Stimulated activated CD4-positive, alpha-beta T cell treated with anti-CD3 and anti-CD28 coated beads, TNF-alpha, amount 100 ng/mL, for 4 hours (primary cell): ENCODE data around the gene PCNX2.
"Not testable (repeated sequence)": the region's sequence is repeated elsewhere in the genome, so short reads cannot be mapped to it uniquely, and the experiment has no call there.

Experiments used
- DNase-seq, 3 experiments: peaks; one replicate each; pipeline ENCODE4 v3.0.0-alpha.2; 2020; ENCODE audit warnings: low read depth in 3 of 3

Gene PCNX2

DNA sequence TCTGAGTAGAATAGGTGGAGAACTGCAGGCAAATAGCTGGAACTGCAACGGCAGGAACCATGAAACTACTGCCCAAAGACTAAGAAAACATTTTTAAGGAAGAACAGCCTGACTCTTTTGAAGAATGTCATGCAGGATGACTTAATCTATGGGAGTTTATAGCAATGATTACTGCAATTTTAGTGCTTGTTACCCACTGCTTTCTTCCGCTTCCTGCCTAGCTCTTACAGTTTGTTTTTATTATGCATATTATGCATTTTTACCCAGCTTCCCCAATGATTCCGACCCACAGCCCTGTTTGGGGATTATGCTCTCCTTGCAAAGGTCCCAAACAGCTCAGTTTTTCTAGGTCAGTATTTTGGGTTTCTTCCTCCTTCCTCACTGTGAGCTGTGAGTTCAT is 71.2 kb downstream of the PCNX2 start:
- DNase-seq, result no peak

GRCh38 chr1:233217832-233218231 is 77.7 kb downstream of the PCNX2 start:
- DNase-seq, result no peak

- DNase-seq, result no peak
These were observed 79.5 kb downstream of the PCNX2 start for GRCh38 chr1:233216009-233216408.

GRCh38 chr1:233215135-233215760 is 80.3 kb downstream of the PCNX2 start:
- no peak for DNase-seq

DNA sequence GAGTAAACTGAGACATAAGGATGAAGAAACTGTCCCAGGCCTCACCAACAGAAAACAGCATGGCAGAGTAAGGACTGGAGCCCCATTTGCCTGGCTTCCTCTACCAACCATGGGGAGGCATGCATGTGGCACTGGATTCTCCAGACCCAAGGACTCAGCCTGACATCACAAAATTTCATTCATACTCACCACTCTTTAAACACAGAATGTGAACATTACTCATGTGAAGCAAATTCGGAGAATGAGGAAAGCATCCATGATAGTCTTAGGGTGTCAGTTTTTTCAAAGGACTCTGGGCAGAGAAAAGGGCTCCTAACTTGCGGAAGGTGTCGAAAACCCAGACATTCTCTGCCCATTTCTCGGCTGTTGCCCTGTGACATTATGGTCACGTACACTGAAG is 83.9 kb downstream of the PCNX2 start:
- no peak for DNase-seq

- no peak for DNase-seq
These were observed 84.4 kb downstream of the PCNX2 start for GRCh38 chr1:233211106-233211505.

GRCh38 chr1:233209481-233209880 is 86.0 kb downstream of the PCNX2 start:
- DNase-seq, result no peak

DNA sequence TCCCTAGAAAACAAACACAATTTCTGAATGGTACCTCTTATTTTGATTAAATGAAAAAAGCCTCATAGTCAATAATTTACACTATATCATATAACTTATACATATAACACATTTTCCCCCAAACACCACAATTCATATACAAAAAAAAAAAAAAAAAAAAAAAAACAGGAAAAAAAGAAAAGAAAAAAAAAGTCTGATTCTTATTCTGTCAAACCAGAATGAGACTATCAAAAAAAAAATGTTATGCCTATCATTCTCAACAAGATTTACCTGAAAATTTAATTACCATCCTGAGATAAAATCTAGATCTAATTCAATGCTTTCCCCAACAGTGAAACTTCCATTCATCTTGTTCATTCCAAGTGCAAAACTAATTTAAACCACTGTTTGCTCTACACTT is 86.8 kb downstream of the PCNX2 start:
- DNase-seq, result no peak

GRCh38 chr1:233197940-233198339 is 97.6 kb downstream of the PCNX2 start:
- no peak for DNase-seq

- DNase-seq, result no peak
These were observed 101.8 kb downstream of the PCNX2 start for GRCh38 chr1:233193741-233194140.

DNA sequence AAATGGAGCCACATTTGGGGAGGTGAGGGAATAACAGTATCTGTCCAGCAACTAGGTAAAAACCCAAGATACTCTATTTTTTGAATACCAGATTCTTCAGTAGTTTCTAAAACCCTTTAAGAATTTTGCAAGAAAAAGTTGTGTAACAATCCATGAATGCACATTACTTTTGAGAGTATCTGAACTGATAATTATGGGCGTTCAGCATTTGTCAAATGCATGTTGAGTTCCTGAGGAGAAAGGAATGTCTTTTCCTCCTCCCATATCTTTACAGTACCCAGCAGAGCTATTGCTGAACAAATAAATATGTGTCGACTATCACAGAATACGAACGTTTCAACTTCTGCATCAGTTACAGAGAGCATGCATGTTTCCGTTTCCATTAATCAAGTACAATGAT is 104.5 kb downstream of the PCNX2 start:
- DNase-seq, result no peak

- DNase-seq, result no peak
These were observed 106.0 kb downstream of the PCNX2 start for GRCh38 chr1:233189526-233189925.

- DNase-seq, result no peak
These were observed 107.5 kb downstream of the PCNX2 start for GRCh38 chr1:233188061-233188460.

DNA sequence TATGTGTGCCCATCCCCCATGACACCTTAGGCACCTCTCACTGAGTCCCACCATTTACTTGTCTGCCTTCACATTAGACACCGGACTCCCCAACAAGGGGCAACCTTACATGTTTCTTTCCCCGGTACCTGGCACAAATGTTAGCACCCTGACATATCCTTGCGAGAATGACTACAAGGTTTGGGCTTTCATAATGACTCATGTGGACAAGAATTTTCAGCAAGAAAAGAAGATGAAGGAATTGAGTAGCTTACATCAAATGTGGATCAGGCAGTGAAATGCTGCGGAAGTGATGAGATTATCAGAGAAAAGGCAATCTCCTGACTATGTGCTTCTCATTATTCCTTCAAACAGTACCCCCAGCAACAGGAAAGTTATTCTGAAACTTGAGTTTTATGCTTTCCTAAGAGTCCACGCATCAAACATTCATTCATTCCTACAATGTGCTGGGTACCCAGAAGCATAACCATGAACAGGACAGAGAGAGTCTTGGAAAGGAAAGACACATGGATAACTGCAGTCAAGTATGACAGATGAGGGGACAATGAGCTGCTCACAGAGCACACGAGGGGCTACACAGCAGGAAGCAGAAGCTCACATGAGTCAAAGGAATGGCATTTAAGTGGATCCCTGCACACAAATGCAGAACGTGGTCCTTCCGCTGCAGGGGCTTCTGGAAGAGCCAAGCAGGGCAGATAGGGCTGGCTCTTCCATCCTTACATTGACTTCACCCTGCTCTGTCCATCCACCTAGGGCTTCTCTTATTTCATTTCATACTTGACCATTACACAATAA is 112.1 kb downstream of the PCNX2 start:
- DNase-seq, result no peak

DNA sequence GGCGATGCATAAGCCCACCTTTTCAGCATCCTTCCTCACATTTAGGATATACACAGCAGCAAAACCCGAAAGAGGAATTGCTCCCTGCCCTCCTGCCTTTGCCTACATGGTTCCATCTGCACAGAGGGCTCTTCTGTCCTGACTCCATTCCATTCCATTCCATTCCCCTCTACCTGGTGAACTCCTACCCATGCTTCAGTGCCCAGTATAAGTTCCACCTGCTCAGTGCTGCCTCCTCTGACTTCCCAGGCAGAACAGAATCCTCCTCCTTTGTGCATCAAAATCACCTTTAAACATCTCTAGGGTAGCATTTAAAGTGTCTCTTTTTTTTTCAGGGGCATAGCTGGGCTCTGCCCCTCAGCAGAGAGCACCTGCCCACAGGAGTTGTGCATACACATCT is 112.9 kb downstream of the PCNX2 start:
- DNase-seq, result no peak

DNA sequence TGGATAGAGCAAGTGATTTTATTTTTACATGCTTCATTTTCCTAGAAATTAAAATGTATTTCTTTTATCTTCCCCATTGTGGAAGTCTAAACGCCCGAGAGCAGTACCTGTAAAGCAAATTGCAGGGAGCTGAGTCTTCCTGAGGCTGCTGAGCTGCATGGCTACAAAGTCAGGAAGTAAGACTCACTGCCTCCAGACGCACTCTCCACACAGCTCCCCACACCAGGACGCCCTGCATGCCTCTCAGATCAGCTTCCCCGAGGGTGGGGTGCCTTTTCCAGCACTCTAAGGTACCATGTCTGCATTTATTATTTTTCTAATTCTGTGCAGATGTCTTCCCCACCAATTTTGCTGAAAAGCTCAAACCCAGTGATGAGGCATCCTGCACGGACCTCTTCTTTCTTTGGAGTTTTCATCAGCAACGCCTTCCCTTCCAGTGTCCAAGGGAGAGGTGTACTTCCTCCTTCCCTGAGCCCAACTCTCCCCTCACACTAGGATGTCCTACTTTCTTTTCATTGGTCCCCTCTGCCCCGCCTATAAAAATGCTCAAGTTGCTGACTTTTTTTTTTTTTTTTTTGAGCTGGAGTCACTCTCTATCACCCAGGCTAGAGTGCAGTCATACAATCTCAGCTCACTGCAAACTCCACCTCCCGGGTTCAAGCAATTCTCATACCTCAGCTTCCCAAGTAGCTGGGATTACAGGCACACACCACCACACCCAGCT is 114.7 kb downstream of the PCNX2 start:
- no peak for DNase-seq

- not testable (repeated sequence) for DNase-seq
These were observed 115.9 kb downstream of the PCNX2 start for GRCh38 chr1:233179638-233180037.

- DNase-seq, result no peak
These were observed 123.3 kb downstream of the PCNX2 start for GRCh38 chr1:233172201-233172600.

GRCh38 chr1:233170741-233171140 is 124.8 kb downstream of the PCNX2 start:
- DNase-seq, result no peak

DNA sequence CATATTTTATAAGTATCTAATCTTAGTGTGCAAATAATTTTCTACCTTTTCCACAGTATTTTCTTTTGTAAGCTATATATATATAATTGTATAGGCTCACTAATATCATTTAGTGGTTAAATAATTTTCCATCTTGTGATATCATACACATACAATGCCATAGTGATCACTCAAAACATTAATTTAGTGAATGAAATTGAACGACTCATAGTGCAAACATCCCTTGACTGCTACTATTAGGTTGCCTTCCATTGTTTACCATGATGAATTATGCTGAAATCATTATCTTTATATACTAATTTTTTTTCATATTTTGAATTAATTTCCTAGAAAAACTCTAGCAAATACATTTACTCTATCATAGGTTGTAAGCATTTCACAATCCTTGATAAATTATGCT is 127.1 kb downstream of the PCNX2 start:
- no peak for DNase-seq

DNA sequence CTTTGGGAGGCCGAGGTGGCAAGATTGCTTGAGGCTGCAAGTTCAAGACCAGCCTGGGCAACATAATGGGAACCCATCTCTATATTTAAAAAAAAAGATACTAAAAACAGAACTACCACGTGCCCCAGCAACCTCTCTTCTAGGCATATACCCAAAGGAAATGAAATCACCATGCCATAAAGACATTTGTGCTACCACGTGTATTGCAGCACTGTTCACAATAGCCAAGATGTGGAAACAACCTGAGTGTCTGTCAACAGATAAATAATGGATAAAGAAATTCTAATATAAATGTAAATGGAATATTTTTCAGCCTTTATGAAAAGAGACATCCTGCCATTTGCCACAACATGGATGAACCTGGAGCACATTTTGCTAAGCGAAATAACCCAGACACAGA is 128.6 kb downstream of the PCNX2 start:
- no peak for DNase-seq

DNA sequence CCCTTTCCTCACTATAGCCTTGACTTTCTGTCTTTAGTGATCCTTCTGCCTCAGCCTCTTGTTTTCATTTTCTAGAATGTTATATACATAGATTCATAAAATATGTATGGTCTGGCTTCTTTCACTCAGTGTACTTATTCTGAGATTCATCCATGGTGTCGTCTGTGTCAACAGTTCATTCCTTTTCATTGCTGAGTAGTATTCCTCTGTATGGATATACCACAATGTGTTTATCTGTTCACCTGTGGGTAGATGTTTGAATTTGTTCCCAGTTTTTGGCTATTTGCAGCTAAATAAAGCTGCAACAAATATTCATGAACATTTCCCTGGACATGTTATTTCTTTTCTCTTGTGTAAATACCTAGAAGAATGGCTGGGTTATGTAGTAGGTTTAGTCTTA is 131.8 kb downstream of the PCNX2 start:
- no peak for DNase-seq

DNA sequence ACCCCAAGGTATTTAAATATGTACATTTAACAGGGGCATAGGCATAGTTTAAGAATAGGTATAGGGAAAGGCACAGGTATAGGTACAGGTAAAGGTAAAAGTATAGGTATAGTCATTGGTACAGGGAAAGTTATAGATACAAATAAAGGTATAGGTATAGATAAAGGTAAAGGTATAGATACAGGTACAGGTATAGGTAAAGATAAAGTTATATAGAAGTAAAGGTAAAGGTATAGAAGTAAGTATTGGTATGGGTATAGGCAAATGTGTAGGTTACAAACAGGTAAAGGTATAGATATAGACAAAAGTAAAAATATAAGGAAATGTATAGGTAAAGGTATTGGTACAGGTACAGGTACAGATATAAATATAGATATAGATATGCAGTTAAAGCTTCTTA is 137.2 kb downstream of the PCNX2 start:
- DNase-seq, result no peak
